NCI-H1436 (cell line): Measurements from ENCODE around the gene DUSP3.
A peak's percentile ranks its signal among the peaks of the same experiment; 100 is the strongest.

Experiments used
- DNase-seq: peaks from one replicate; lab custom pipeline; 2025; lab: John Stamatoyannopoulos, UW

The DUSP3 gene

DNA sequence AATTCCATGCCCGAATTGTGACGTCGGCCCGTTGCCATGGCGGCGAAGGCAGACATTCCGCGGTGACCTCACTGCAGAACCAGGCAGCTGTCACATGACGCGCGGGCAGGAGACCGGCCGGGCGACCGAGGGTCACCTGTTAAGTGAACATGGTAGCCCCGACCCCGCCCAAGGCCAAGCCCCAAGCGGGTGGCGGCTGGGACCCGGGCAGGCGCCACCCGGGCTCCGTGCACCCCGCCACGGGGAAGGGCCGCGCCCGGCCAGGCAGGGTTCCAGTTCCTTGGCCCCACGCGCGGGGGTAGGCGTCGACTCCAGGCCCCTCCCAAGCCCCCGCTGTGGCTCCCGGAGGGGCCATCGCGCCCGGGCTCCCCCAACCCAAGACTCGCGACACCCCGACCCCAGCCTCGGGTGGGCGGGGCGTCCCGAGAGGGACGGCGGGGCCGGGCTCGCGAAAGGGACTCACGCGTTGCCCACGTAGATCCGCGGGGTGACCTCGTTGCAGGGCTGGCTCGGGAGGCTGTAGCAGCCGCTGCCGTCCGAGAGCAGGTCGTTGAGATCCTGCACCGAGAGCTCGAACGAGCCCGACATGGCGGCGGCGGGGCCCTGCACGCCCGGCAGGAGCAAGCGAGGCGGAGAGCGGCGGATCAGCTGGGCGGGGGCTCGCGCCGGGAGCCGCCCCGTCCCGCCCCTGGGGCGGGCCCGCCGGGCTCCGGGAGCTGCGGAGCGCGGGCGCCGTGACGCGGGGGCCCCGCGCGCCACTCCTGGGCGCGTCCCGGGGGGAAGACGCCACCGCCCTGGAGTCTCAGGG is at the start of gene DUSP3:
Gene DUSP3, minus strand, starts transcription at position 641 of the 808 bp plus-strand sequence. Its CDS starts 53 bp downstream, at position 588.
- DNase-seq, result peak; percentile 71

DNA sequence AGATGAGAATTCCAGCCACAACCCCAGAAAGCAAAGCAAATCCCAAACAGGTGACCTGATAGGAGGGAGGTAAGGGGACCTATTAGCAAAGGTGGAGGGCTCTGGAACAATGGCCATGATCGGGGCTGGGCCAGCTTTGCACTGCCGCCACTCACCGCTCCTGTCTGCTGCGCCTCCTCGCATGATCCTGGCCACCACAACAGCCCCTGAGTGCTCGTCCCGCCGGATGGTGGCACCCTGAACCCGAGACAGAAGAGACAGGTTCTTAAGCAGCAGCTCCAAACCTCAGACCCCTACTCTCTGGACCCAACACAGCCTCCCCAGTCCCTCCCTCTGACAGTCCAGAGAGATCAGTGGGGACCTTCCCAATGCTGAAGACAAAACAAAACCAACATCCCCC is 48.8 kb upstream of the DUSP3 start:
- DNase-seq, result no peak

DNA sequence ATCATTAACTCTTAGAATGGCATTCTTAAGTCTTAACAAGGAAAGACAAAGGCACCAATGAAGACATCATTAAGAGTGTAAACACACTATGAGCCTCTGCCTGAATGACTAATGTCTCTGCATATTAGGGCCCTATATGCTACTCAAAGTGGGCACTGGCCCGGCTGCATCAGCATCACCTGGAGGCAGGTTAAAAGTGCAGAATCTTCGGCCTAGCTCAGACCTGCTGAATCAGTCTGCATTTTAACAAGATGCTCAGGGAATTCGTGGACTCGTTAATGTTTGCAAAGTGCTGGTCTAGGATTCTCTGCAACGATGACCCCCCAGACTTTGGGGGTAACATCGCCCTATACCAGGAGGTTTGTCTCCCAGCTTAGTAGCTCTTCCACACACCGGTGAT is 47.4 kb upstream of the DUSP3 start:
- no peak for DNase-seq

DNA sequence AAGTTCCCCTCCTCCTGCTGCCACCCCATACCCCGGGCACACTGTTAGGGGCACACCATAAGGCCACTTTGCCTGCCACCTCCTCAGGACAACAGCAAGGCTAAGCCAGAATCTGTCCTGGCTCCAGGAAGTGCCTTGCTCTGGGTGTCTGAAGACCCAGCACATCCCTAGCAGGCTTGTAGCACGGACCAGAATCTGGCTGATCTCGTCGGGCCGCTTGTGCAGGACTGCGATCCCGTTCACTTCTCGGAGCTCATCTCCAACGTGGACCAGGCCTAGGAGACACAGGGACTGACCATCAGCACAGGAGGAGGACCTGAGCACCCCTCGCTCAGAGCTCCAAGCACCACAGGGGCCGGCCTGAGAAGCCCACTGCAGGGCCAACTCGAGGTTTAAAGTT is 46.8 kb upstream of the DUSP3 start:
- no peak for DNase-seq

DNA sequence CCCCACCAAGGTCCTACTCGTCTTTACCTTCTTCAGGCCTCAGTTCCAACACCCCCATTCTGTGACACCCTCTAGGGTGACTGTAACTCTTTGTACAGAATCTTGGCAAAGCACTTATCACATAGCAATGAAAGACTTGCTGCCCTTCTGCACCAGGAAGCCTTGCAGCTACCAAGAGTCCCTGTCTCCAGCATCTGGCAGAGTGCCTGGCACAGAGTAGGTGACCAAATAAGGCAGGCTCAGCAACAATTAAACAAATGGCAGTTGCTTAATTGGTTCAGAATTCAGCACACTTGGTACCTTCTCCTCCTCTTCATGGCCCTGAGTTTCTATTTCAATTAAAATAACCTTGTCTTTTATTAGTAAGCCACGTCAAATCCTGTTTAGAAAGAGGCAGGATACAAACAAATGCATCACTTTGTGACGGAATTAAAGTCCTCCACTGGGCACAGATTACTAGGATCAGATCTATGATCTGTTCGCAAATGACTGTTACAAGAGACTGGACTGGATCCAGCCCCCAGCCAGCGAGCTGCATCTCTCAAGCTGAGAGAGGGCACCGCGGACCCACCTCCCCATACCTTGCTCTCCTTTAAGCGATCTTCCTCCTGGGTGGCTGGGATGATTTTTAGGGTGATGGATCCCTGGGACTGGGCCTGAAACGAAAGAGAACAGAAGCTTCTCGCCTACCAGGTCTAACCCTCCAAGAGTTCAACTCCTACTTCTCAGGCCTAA is 44.7 kb upstream of the DUSP3 start:
- no peak for DNase-seq

DNA sequence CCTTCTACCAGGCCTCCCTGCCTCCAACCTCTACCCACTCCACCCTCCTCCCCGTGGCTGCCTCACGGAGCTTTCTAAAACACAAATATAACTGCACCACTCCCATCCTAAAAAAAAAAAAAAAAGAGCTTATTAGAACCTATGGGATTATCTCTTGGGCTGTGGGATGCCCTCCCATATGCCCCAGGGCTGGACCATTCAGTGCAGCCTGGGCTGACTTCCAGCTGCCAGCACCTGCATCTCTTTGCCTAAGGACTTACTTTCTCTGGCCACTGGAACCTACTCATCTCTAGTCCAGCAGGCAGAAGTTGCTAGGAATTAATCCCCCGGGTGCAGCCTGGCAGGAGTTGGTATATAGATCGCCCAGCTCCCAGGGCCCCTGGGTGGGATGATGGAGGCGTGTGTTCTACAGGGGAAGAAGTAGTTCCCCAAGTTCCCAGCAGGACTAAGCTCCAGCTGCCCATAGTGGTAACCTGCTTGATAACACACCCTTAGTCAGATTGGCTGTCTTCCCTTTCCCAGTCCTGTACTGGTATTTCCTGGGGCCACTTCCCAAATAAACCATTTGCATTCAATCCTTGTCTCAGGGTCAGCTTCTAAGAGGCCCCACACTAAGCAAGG is 43.9 kb upstream of the DUSP3 start:
- no peak for DNase-seq

DNA sequence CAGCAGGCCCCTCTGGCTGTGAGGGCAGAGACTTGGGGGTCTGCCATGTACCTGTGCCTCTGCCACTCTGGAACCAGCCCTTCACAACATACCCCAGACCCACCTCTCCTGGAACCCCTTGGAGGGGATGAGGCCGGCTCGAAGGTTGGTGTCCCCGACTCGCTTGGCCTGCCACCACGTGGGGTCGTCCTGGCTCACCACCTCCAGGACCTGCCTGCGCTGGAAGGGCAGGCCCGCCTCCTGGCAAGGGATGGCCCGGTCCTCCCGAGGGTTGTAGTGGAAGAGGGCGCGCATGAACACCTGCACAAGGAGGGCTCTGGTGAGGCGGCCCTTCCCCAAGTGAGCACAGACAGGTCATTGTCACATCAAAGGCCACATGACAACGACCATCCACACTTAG is 42.0 kb upstream of the DUSP3 start:
- no peak for DNase-seq

DNA sequence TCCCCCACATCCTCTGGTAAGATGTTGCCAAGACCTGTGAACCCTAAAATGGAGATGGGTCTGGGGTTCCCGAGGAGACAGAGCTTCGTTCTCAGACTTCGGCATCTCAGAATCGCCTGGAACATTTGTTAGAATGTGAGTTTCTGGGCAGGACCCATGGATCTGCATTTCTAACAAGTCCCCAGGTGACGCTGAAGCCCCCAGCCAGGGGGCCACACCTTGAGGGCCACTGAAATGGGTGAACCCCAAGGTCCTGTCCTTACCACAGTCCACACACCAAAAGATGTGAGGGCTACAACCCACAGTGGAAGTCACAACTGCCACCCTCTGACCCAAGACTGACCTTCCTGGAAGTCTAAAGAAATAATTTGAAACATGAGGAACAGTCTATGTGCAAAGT is 40.2 kb upstream of the DUSP3 start:
- no peak for DNase-seq

DNA sequence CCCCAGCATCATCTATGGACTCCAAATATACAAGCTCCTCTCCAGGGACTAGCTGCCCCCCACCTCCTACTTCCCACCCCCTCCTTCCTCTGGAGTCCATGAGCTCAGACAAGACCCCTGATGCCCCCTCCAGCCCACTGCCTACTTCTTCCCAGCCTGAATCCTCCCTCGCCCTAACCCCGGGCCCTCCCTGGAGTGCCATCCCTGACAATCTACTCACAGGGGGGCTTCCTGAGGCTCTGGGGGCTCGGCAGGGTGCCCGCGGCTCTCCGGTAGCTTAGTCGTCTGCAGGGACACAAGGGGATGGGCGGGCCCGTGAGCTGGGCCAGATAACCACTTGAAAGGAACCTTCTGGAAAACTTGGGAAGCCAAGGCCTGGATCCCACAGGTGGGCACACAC is 39.0 kb upstream of the DUSP3 start:
- no peak for DNase-seq

DNA sequence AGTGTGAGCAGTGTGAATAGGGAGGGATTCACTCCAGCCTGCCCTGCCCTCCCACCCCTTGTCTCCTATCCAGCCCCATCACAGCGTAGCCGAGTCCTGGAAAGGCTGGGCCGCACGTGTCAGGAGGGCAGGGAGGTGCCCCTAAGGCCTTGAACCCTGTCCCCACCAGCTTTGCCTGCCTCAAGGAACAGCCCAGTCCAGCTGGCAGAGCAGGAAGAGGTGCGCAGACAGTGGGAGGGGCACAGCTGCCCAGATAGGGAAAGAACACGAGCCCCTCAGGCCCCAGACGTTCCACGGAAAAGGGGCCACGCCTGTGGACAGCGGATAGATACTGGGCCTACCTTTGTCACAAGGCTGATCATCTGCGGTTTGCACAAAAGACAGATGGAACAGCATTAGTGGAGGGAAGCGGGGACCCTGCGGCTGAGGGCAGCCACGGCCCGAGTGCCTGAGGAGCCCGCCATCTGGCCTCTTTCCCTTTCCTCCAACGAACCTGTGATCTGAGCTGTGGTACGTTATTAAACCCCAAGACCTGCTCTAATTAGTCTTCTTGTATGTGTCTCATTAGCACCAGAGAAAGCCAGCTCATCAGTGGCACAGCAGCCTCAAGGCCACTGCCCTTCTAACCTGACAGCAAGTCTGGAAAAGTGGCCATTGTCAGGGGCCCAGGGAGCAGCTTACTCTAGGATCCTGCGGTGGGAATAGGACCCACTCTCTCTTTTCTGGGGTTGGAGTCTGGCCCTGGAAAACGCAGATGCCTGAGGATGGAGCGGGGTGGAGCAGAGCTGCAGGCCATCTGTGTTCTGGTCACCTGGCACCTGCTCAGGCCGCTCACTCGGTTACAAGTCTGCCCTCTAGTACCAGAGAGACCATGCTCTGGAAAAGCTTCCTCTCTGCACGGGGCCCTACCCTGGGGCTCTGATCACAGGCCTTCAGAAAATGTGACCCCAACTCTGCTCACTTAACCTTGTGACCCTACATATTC is 37.9 kb upstream of the DUSP3 start:
- DNase-seq, result no peak

DNA sequence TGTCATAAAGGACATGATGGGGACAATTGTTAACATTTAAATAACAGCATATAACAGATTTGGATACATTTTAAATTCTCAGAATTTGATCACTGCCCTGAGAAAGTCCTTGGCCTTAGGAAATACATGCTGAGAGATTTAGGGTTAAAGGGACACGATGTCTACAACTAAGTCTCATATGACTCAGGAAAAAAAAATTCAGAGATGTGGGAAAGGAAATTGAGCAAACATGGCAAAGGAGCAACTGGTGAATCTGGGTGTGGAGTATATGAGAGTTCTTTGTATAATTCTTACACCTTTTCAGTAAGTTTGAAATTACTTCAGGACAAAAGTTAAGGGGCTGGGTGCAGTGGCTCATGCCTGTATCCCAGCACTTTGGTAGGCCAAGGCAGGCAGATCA is 35.9 kb upstream of the DUSP3 start:
- DNase-seq, result no peak

DNA sequence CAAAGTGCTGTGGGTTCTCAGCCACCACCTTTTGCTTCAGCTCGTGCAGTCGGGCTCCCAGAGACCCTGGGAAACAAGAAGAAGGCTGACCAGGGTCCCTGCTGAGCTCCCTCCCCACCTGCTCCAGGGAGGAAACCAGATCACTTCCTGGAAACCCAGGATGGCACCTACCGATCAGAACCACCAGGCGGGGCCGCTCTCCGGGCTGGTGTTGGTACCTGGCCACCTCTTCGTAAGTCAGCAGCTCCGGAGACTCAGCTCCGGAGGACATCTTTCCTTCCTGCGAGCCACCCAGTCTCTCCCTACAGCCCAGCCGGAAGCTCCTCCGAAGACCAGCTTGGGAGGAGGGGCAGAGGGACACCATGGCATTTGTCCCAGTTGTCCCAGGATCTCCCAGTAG is 35.2 kb upstream of the DUSP3 start:
- no peak for DNase-seq

DNA sequence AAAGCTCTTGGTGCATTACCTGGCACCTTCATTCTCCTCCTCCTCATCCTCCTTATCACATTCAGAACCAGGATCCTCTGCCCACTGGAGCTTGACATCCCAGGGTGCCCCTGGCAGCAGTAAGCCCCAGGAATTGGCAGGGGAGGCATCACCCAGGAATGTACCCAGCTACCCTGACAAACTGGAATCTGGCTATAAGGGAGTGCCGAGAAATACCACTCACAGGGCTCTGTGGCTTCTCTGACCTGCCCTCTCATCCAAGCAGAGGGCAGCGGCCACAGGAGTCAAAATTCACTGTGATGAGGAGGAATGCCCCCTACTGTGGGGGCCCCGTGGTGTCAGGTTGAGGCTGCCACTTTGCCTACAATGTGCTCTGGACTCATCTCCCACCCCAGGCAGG is 34.6 kb upstream of the DUSP3 start:
- DNase-seq, result no peak

DNA sequence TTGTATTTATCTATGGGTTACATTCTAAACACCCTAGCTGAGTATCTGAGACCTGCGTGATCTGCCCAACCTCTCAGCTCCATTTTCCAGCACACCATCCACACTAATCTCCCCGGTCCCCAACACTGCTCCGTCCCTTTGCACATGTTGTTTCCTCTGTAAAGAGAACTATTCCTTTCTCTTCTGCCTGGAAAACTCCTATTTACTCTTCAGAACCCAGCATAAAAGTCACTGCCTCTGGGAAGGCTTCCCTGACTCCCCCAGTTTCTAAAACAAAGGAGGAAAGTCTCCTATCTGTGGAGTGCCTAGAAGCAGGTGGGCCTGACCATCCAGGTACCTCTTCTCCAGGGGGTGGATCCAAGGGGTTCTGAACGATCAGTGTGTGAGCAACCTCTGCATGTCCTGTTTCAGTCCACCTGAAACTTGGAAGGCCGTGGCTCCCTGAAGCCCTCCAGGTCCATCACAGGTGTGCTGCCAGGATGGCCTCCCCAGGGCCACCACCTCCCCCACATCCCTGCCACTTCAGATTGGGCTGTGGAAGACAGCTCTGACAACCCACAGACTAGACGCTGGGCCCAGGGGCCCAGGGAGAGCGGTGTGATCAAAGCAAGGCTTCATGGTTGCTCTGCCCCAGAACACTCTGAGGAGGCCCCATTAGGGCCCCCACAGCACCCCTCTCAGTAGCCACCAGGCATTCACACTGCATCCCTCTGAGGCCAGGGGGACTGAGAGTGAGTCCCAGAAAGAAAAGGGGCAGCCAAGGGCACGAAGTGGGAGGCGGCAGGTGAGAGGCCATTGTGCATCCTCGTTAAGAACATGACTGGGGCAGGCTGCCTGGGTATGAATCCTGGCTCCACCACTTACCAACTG is 33.9 kb upstream of the DUSP3 start:
- no peak for DNase-seq

DNA sequence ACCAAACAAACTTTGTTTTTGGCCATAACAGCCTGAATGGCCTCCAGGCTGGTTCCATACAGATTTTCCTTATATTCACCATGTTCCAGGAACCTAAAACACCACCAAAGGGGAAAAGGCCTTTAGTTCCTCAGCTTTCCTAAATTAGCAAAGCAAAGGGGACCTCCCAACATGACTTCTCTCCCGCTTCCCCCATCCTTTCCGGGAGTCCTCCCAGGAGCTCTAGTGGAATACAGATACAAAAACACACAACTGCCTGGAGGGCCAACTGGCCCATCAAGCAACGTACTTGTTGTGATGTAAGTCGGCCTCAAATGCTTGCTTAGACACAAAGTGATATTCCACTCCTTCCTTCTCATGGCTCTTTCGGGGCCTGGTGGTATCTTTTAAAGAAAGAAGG is 32.0 kb upstream of the DUSP3 start:
- DNase-seq, result no peak

DNA sequence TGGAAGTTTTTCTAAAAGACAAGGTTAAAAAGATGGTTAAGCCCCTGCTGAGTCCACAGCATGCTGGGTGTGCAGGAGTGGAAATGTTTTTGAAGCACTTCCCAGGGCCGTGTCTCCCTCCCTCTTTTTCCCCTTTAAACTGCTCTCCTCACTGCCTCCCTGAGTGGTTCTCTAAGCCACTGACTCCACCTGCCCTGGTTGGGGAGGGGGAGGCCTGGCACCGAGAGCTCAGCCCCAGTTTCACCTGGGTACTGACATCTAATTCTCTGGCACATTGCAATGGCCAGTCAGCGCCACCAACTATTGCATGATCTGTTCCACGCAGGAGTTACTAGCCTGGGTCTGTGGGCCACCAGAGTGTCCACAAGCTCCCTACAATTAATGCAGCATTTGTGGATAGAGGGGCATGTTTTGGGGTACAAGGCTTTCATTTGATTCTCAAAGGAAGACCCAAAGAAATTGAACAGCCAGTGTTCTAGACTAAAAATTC is 31.5 kb upstream of the DUSP3 start:
- no peak for DNase-seq

DNA sequence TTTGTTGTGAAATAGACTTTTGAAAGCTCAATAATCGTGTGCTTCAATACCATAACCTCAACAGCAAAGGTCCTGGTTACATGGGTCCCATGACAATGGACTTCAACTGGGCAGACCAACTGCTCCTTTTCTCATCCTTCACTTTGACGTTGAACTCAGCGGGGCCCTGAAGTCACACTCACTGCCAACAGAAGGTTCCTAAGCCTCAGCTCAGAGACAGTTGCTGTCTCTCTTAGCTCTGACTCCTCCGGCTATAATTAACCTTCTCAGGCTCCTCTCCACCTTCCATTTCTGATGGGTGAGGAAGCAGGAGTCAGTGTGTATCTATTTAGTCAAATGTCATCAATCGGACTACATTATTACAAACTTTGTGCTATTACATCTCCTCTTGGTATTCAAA is 30.3 kb upstream of the DUSP3 start:
- DNase-seq, result no peak

DNA sequence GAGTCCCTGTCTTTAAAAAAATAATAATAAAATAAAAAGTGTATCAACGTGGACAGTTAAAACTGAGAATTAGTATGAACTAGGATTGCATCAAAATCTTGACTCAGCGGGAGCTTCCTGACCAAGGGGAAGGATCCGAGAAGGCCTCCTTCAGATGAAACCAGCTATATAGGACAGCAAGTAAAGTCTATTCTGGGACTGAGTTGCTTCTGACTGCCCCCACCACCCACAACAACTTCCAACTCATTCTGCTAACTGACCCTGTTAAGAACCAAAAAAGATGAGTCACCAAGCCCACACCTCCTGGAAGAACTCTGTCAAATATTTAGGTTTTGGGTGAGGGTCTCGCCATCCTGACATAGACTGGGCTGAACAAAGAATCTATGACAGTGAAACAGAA is 29.3 kb upstream of the DUSP3 start:
- no peak for DNase-seq

DNA sequence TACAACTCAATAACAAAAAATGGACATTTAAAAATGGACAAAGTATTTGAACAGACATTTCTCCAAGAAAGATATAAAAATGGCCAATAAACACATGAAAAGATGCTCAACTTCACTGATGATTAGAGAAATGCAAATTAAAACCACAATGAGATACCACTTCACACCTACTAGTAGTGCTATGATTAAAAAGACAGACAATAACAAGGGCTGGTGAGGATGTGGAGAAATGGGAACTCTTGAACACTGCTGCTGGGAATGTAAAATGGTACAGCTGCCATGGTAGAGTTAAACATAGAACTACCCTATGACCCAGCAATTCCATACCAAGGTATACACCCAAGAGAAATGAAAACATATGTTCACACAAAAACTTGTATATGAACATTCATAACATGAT is 26.3 kb upstream of the DUSP3 start:
- no peak for DNase-seq

DNA sequence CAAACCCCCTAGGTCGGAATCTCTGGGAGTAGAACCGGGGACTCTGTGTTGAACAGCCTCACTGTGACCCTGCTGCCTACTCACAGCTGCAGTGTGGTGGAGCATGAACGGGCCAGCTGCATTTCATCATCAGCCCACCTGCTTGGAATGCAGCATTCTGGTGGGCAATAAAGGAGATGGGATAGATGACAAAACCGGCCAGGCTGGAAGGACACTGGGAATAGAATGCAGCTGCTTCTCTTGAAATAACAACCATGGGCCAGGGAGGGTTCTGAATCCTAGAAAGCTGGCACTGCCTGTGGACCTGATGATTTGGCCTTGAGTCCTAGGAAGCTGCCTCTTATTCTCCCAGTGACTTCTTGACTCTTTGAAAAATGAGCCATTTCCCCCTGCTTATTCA is 25.0 kb upstream of the DUSP3 start:
- no peak for DNase-seq

DNA sequence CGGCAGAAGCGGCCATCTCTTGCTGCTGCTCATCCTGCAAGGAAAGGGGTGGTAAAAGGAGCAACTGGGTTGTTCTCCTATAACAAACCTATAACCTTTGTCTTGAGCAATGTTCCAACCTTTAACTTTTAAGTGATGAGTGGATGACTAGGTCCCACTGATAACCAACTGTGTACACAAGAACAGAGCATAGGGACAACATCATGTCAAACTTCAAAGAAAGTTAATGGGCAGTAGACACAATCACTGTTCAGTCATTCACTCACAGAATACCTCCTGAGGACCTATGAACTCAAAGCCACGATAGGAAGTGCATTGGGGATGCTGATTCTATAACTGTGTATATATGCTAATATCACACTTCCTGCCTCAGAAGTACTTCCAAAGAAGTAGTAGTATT is 23.1 kb upstream of the DUSP3 start:
- no peak for DNase-seq
